ENCODE data around the gene AGER.
"Not testable (repeated sequence)": the region's sequence is repeated elsewhere in the genome, so short reads cannot be mapped to it uniquely, and the experiment has no call there.

AGER gene

DNA sequence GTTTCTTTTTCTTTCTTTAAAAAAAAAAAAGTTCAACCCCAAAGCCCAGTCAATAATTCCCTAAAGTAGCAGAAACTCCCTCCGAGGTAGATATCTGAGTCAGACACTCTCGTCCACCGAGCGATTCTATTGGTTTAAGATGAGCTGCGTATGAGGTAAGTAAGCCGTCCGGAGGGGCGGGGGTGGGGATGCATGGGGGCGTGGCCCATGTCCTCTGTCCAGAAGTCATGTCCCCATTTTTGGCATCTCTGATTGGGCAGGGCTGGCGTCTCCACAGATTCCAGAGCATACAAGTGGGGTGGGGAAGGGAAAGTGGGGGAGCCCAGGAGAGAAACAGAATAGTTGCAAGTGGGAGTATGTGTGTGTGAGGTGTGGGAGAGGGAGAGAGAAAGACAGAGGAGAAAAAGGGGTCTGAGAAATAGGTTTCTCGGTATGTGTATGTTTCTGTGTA, 1.7 kb upstream of the AGER start:
- not testable (repeated sequence) for FAIRE-seq

DNA sequence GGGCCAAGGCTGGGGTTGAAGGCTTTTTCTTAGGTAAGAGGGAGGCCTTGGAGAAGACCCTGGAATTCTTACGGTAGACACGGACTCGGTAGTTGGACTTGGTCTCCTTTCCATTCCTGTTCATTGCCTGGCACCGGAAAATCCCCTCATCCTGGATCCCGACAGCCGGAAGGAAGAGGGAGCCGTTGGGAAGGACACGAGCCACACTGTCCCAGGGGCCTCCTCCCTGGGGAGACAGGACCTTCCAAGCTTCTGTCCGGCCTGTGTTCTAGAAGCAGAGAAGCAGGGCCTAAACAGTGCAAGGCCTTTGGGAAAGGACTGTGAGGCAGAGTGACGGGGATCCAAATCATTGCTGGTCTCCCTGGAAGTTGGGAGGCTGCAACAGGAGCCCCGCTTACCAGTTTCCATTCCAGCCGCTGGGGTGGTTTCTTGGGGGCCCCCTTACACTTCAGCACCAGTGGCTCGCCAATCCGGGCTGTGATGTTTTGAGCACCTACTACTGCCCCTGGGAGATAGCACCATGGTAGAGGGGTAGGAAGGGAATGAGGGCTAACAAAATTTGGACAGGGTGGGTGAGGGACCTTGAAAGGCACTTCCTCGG, 470 bp downstream of the AGER start:
- no peak for FAIRE-seq

DNA sequence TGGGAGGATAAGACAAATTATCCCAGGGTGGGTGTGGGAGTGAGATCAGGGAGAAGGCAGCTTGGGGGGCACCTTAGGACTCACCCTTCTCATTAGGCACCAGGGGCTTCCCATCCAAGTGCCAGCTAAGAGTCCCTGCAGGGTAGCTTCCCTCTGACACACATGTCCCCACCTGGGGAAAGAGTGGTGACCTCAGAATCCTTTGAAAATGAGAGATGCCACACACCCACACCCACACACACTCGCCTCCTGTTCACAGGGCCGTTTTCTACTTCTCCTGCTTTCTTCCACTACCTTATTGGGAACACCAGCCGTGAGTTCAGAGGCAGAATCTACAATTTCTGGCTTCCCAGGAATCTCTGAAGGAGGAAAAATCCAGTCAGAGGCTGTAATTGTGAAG, 1.0 kb downstream of the AGER start:
- FAIRE-seq: no peak

- FAIRE-seq: no peak
Measured at GRCh38 chr6:32182555-32182981, 1.5 kb downstream of the AGER start.

GRCh38 chr6:32181915-32182529, 2.0 kb downstream of the AGER start:
- no peak for FAIRE-seq

DNA sequence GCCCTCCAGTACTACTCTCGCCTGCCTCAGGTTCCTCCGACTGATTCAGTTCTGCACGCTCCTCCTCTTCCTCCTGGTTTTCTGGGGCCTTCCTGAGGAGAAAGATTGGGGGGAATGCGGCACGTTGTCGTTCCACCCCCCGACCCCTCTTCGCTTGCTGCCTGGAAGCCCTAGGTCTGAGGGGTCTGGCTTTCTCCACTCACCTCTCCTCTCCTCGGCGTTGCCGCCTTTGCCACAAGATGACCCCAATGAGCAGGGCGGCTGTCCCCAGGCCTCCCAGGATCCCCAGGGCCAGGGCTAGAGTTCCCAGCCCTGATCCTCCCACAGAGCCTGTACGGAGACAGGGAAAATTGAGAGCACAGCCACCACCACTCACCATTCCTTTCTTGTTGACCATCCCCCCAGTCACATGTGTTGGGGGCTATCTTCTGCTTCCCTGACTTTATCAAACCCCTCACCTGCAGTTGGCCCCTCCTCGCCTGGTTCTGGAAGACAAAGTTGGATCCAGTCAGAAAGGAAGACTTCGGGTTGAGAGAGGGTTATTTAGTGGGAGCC, 2.8 kb downstream of the AGER start:
- no peak for FAIRE-seq

DNA sequence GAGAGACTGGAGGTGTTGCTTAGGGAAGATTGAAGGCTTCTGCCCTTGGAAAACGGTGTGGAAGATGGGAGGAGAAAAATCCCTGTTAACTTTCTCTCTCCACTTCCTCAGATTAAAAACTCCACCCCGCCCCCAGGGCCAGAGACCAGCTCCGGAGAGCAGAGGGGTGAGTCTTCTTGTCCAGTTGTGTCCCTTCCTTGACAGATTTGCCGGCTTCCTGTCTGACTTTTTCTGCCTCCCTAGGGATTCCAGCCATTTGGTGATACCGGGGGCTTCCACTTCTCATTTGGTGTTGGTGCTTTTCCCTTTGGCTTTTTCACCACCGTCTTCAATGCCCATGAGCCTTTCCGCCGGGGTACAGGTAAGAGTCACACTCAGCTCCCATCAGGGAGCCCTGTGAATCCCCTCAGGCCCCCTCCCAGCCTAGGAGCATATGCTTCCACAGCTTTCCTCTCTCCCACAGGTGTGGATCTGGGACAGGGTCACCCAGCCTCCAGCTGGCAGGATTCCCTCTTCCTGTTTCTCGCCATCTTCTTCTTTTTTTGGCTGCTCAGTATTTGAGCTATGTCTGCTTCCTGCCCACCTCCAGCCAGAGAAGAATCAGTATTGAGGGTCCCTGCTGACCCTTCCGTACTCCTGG, 4.2 kb downstream of the AGER start:
- FAIRE-seq: no peak

- FAIRE-seq: no peak
Measured at GRCh38 chr6:32178547-32179440, 5.3 kb downstream of the AGER start.

DNA sequence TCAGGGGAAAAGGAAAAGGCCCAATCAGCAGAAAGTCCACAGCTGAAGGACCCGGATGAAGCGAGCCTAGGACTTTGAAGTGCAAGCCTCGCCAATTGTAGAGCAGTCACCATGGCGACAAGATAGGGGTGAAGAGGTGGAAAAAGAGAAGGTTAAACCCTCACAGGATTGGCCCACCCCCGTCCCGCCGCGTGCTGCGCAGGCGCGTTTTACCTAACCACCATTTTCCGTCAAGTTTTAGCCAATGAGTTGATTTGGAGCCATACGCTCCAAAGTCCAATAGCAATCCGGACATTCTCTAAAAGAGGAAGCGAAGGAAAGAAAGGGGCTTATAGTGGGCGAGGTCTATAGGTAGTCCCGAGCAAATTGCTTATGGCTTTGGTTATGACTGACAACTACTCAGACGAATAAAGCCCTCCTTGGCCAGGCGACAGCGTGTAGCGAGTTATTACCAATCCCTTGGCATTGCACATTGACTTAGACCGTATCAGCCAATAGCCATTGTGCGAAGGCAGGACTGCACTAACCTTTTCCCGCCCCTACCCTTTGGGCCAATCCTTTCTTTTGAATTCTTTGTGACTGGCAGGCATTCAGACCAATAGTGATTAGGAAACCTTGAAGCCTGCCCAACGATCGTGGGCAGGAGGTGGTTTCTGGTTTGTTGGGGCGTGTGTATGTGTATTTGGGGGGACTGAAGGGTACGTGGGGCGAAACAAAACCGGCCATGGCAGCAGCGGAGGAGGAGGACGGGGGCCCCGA, 6.1 kb downstream of the AGER start, which contains the start of gene RNF5:
Gene RNF5, plus strand, starts transcription at position 618 of the 759 bp plus-strand sequence. Its CDS starts 107 bp downstream, at position 725.
- FAIRE-seq: peak; percentile 98

- FAIRE-seq: no peak
Measured at GRCh38 chr6:32177183-32177787, 6.8 kb downstream of the AGER start.

GRCh38 chr6:32176476-32177182, 7.4 kb downstream of the AGER start:
- FAIRE-seq: no peak

DNA sequence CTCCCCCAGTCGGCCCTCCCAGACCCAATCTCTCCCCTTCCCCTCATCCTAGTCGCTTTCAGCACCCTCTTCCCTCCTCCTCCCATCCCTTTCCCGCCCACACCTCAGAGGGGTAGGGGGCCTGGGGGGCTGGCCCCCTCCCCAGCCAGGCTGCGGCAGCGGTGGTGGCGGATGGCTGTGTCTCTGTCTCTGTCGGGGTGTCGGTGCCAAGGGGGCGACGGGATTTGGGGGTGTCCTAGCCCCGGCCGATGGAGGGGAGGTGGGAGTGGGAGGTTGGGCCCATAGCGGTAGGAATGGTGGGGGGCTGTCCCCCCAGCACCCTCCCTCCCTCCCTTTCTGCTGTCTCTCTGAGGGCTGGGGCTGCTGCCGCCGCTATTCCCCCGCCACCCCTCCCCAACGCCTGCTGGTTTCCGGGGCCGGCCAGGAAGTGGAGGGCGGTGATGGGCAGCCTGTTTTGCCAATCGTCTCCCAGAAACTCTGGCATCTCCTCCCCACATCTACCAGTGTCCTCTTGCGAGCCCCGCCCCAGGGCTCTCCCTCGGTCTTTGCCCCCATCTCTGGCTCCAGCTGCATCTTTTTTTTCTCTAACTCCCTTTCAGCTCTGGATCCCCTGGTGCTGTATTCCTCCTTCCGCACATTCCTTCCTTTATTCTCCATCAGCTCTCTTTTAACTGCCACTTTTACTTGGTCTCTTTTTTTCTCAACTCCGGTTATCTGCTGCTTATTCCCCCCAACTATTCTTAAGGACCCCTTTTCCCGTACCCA, 8.2 kb downstream of the AGER start, which contains the start of gene AGPAT1:
Gene AGPAT1, minus strand, starts transcription at position 374 of the 765 bp plus-strand sequence. CDS start 4,588 bp downstream, outside the sequence.
- no peak for FAIRE-seq

GRCh38 chr6:32175322-32175710, 8.7 kb downstream of the AGER start:
- no peak for FAIRE-seq

DNA sequence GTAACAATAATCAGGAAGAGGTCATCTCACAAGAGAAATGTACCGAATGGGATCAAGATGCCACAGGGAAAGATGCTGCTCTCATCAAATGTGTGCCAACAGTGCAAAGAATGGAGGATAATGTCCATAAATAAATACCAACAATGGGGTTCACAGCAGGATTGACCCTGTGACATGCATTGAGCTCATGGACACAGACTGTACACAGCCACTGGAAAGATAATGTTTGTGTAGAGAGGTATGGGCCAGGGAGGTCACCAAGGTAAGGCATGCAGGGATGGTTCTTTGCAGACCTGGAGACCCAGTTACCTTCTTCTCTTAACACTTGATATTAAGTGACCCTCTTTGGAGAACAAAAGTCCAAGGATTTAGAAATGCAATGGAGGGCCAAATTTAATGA, 9.6 kb downstream of the AGER start:
- no peak for FAIRE-seq

- no peak for FAIRE-seq
Measured at GRCh38 chr6:32173051-32173727, 10.9 kb downstream of the AGER start.

DNA sequence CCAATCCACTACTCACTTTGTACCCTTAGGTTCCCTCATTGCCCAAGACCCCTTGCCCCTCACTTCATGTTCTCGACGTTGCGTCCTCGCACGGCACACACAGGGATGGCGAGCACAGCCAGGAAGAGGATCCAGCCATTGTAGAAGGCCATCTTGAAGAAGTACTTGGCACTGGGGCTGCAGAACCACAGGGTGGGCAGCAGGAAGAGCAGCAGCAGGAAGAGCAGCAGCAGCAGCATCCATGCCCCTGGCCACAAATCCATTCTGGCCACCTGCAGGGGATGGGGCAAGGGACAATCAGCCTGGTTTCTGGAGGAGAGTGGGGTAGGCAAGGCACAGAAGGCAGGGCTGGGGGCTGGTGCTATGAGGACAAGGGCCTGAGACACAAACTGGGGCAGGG, 12.8 kb downstream of the AGER start:
- FAIRE-seq: no peak

GRCh38 chr6:32170294-32170693, 13.8 kb downstream of the AGER start:
- no peak for FAIRE-seq

DNA sequence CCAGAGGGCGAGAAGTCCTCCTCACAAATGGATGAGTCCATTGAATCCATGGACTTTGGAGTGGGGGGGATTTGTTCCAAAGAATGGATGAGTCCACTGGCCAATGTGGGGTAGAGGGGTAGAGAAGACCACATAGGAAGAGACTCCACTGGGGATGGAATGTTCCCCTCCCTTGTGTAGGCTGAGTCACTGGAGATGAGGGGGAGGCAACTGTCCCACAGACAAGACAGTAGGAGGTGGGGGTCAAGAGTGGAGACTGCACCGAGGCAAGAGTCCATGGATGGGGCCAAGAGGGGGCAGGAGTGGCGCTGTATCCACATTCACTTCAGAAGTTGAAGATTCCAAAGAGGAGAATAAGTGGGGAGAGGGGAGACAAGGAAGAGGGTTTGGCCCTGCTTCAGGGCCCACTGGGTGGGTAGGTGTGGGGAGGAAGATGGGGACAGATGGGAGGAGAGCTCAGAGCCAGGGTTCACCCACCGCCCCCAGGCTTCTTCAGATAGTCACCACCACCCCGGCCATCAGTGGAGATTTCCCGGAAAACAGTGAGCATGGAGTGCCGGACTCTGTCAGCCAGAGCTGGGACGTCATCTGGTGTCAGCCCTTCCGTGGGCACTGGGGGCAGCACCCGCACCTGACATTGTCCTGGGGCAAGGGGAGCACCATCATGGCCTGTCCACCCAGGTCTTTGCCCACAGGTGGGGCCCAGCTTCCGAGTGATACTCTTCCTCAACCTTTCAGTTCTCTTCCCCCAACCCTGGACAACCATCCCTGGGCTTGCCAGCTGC, 15.1 kb downstream of the AGER start:
- FAIRE-seq: no peak

- no peak for FAIRE-seq
Measured at GRCh38 chr6:32168350-32168749, 15.7 kb downstream of the AGER start.

All from islet of Langerhans (tissue), 1 donor.